B cell (primary cell): Measurements from ENCODE around the gene RNF34.

ENCODE experiments used
- CTCF ChIP-seq: fragments of 200-600 bp; IDR thresholded peaks from one replicate; pipeline ENCODE4 v1.8.0; 2022; ENCODE audit warnings: antibody characterized with exemption, mild to moderate bottlenecking
- EZH2 ChIP-seq: IDR thresholded peaks from 2 replicates; pipeline ENCODE4 v1.6.1; 2012; ENCODE audit warnings: borderline replicate concordance, low read depth, mild to moderate bottlenecking, moderate library complexity, low read length; ENCODE audit not compliant: insufficient read depth, poor library complexity, severe bottlenecking

DNA sequence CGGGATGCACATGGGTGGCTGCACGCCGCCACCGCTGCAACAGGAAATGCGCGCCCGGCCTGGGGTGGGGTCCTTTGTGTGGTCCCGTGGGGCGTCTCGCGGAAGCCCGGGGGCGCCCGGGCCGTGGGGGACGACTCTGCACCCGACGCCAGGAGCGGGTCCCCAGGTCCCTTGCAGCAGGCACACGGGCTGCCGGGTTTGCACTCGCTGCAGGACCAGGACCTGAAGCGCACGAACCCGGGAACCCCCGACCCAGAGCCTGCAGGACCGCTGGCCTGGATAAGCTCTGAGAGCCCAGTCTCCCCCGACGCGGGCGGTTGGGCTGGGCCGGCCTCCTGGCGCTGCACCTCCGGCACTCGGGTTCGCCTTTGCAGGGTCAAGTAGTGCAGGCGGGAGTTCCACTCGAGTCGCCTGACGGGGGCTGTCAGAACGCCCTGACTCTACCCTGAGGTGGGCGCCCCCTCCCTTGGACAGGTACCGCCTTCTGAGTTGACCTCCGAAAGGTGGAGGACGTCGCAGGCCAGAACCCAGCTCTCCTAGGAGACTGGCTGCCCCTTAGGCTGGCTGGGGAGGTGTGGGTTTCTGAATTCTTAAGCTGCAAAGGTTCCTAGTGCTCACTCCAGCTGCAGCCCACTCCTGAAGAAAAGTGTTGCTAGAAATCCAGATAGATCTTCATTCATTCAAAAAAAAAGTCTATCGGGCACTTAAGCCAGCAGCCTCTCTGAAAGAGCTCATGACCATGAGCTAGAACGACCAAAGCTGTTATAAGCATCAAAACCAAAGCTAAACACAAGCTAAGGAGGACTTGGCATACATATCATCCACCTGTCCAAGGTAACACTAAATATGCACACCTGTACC is 68.0 kb downstream of the RNF34 start:
- TF ChIP-seq CTCF (no peak), EZH2 (no peak)
